HFF-Myc (cell line): ENCODE measurements around the gene HEG1.

Experiments
- DNase-seq: peaks from one replicate; pipeline ENCODE4 v3.0.0-alpha.2; 2011; ENCODE audit warnings: low read depth; ENCODE audit errors: extremely low read depth
- H3K4me3 ChIP-seq: replicated peaks from 2 replicates; pipeline ENCODE4 v1.5.1; 2011; ENCODE audit warnings: low read depth, mild to moderate bottlenecking, control low read depth, low read length
- CTCF ChIP-seq: IDR thresholded peaks from 2 replicates; pipeline ENCODE4 v1.5.1; 2012; ENCODE audit warnings: mild to moderate bottlenecking, low read depth, low read length, control low read depth; ENCODE audit errors: missing control alignments

Gene HEG1

GRCh38 chr3:124952282-124952855, 103.4 kb downstream of the HEG1 start:
- no peak overlapping the region for H3K4me3 ChIP-seq

GRCh38 chr3:124951511-124952281, 104.1 kb downstream of the HEG1 start:
- no peak overlapping the region for H3K4me3 ChIP-seq
- TF ChIP-seq CTCF = no peak
- DNase-seq = no peak

More at GRCh38 chr3:124952282-124952855, 103.4 kb downstream of the HEG1 start:
- no peak for TF ChIP-seq CTCF
- no peak for DNase-seq

- no peak for DNase-seq
- no peak overlapping the region for H3K4me3 ChIP-seq
- TF ChIP-seq CTCF = no peak
These were observed 105.8 kb downstream of the HEG1 start for GRCh38 chr3:124950026-124950425.

GRCh38 chr3:124942613-124943012, 113.2 kb downstream of the HEG1 start:
- no peak for DNase-seq
- H3K4me3 ChIP-seq = no peak overlapping the region
- TF ChIP-seq CTCF = no peak

GRCh38 chr3:124941771-124942170, 114.0 kb downstream of the HEG1 start:
- no peak overlapping the region for H3K4me3 ChIP-seq
- DNase-seq = no peak
- TF ChIP-seq CTCF = no peak

- TF ChIP-seq CTCF = no peak
- no peak overlapping the region for H3K4me3 ChIP-seq
- no peak for DNase-seq
These were observed 116.1 kb downstream of the HEG1 start for GRCh38 chr3:124939661-124940060.
